Keratinocyte (primary cell): ENCODE data around the gene PRDM1. TPM values are rescaled to one million over a fixed set of nuclear protein-coding genes. Genes with fewer than 3 reads are reported as not detected.

Experiments
- DNase-seq: peaks from one replicate; pipeline ENCODE4 v3.0.0-alpha.2; 2011; ENCODE audit warnings: low read depth, missing footprints, low spot score
- FAIRE-seq: peaks from 2 replicates; lab custom pipeline; 2011; peaks lifted over from hg19 to GRCh38; lab: Jason Lieb, UNC
- H2AFZ ChIP-seq: 2 replicates; pipeline ENCODE4 v1.6.0; 2012; ENCODE audit warnings: low read length, control low read depth, inconsistent platforms; ENCODE audit not compliant: control insufficient read depth
- H3K27ac ChIP-seq: 2 replicates; pipeline ENCODE4 v1.5.1; 2011; ENCODE audit warnings: low read length; ENCODE audit not compliant: control insufficient read depth, insufficient read depth
- H3K27me3 ChIP-seq: 3 replicates; pipeline ENCODE4 v1.6.0; 2011; ENCODE audit warnings: low read length; ENCODE audit not compliant: control insufficient read depth, insufficient read depth; ENCODE audit errors: extremely low read depth
- H3K36me3 ChIP-seq, 2 experiments: 2 replicates in 1 of 2; 3 replicates in 1 of 2; pipeline ENCODE4 v1.5.1; 2011; ENCODE audit warnings: low read length in 2 of 2, mild to moderate bottlenecking in 1 of 2; ENCODE audit not compliant: control insufficient read depth in 2 of 2, insufficient read depth in 2 of 2; ENCODE audit errors: extremely low read depth in 1 of 2
- H3K4me1 ChIP-seq: 3 replicates; pipeline ENCODE4 v1.5.1; 2011; ENCODE audit warnings: low read length; ENCODE audit not compliant: control insufficient read depth, insufficient read depth; ENCODE audit errors: extremely low read depth
- H3K4me2 ChIP-seq: 3 replicates; pipeline ENCODE4 v1.6.0; 2011; ENCODE audit warnings: low read depth, low read length; ENCODE audit not compliant: control insufficient read depth, insufficient read depth; ENCODE audit errors: extremely low read depth
- H3K4me3 ChIP-seq, 3 experiments: fragments of 200-600 bp in 1 of 3; sonication (generic) in 1 of 3; 2 replicates in 2 of 3; 3 replicates in 1 of 3; pipeline ENCODE4 v1.5.1; 2011 to 2016; ENCODE audit warnings: low read length in 3 of 3, mild to moderate bottlenecking in 3 of 3, control low read depth in 2 of 3, inconsistent platforms in 1 of 3, low read depth in 1 of 3, mixed read lengths in 1 of 3, mixed run types in 1 of 3, moderate library complexity in 1 of 3; ENCODE audit not compliant: control insufficient read depth in 2 of 3, insufficient read depth in 2 of 3; ENCODE audit errors: extremely low read depth in 1 of 3
- H3K79me2 ChIP-seq: 2 replicates; pipeline ENCODE4 v1.6.0; 2012; ENCODE audit warnings: low read length; ENCODE audit not compliant: control insufficient read depth, insufficient read depth
- H3K9ac ChIP-seq: 3 replicates; pipeline ENCODE4 v1.6.0; 2011; ENCODE audit warnings: low read length; ENCODE audit not compliant: control insufficient read depth, insufficient read depth; ENCODE audit errors: extremely low read depth
- H3K9me1 ChIP-seq: 3 replicates; pipeline ENCODE4 v1.6.0; 2011; ENCODE audit warnings: low read length; ENCODE audit not compliant: control insufficient read depth, insufficient read depth; ENCODE audit errors: extremely low read depth
- H3K9me3 ChIP-seq: 2 replicates; pipeline ENCODE4 v1.5.1; 2012; ENCODE audit warnings: low read depth, low read length; ENCODE audit not compliant: control insufficient read depth
- H4K20me1 ChIP-seq: 3 replicates; pipeline ENCODE4 v1.6.0; 2011; ENCODE audit warnings: low read length; ENCODE audit not compliant: control insufficient read depth, insufficient read depth; ENCODE audit errors: extremely low read depth
- CTCF ChIP-seq, 3 experiments: IDR thresholded peaks in 1 of 3; conservative IDR thresholded peaks in 1 of 3; optimal IDR thresholded peaks in 1 of 3; 2 replicates in 2 of 3; 3 replicates in 1 of 3; pipeline versions ENCODE3 to v1.5.1; 2011; ENCODE audit warnings: low read length in 3 of 3, mild to moderate bottlenecking in 3 of 3, moderate library complexity in 2 of 3, control low read depth in 1 of 3, inconsistent platforms in 1 of 3; ENCODE audit not compliant: insufficient read depth in 2 of 3; ENCODE audit errors: extremely low read depth in 1 of 3
- EZH2 ChIP-seq: IDR thresholded peaks from one replicate; pipeline ENCODE4 v1.6.1; 2012; ENCODE audit warnings: inconsistent platforms, mild to moderate bottlenecking, low read length, moderate library complexity
- dilution Hi-C: fragments of 300-500 bp; cut with MboI; formaldehyde crosslinking; loops from one replicate; pipeline ENCODE4 v1.7.0; 2020; ENCODE audit warnings: low sequenced_read_pairs; ENCODE audit not compliant: extremely low pct_ligation_motif_present
- polyA plus RNA-seq, 5 experiments: library from polyadenylated mRNA; depleted of rRNA in 3 of 5; stranded (reverse) in 3 of 5; stranded (forward) in 1 of 5; unstranded in 1 of 5; fragments of >200 nt; gene quantifications; 1 replicate in 1 of 5; 2 replicates in 3 of 5; 3 replicates in 1 of 5; pipeline versions ENCODE4 v1.2.1 to v1.2.3, GENCODE V29; 2011 to 2012; ENCODE audit warnings: missing spikeins in 2 of 5, low read depth in 1 of 5, low replicate concordance in 1 of 5

PRDM1 gene
- polyA plus RNA-seq, 1 donor (not counting 4 experiments of a cell fraction or from before 2014, with no cell fraction given): 6.7 TPM

GRCh38 chr6:106053484-106054205 is 32.5 kb upstream of the PRDM1 start:
- H3K27me3 ChIP-seq: no peaks in the 10 kb centered on the region
- dilution Hi-C loops: no loop called here
- peak; percentile 48 for FAIRE-seq

GRCh38 chr6:106055489-106055888 is 30.6 kb upstream of the PRDM1 start:
- Histone ChIP-seq H3K9ac (no peak overlapping the region), H4K20me1 (no peaks in the 10 kb centered on the region), H3K4me3 (no peak overlapping the region), H3K9me1 (no peaks in the 10 kb centered on the region), H3K36me3 (no peaks in the 10 kb centered on the region), H3K9me3 (no peaks in the 10 kb centered on the region), H3K27me3 (no peaks in the 10 kb centered on the region), H3K4me2 (no peak overlapping the region), H3K27ac (no peak overlapping the region), H3K4me1 (peaks cover 4% of the 10 kb centered on the region), H3K79me2 (no peaks in the 10 kb centered on the region), H2AFZ (no peak overlapping the region)
- no peak for FAIRE-seq
- dilution Hi-C loops: no loop called here
- DNase-seq: no peak
- TF ChIP-seq EZH2: no peak
- no peak for TF ChIP-seq CTCF (optimal IDR thresholded peaks at IDR 0.05 in 1 of 3, IDR thresholded peaks at IDR 0.05 in 1 of 3, conservative IDR thresholded peaks at IDR 0.05 in 1 of 3; ENCODE audit: extremely low read depth in 1 of 3, insufficient read depth in 2 of 3, low read length in 3 of 3)

More at GRCh38 chr6:106053484-106054205, 32.5 kb upstream of the PRDM1 start:
- Histone ChIP-seq H4K20me1 (no peaks in the 10 kb centered on the region), H3K9me3 (no peaks in the 10 kb centered on the region), H3K27ac (no peak overlapping the region), H3K79me2 (no peaks in the 10 kb centered on the region), H3K9ac (no peak overlapping the region), H3K4me2 (no peak overlapping the region), H2AFZ (no peak overlapping the region), H3K9me1 (no peaks in the 10 kb centered on the region), H3K4me1 (peaks cover 4% of the 10 kb centered on the region), H3K36me3 (no peaks in the 10 kb centered on the region), H3K4me3 (no peak overlapping the region)
- no peak for DNase-seq
- TF ChIP-seq CTCF (optimal IDR thresholded peaks at IDR 0.05 in 1 of 3, IDR thresholded peaks at IDR 0.05 in 1 of 3, conservative IDR thresholded peaks at IDR 0.05 in 1 of 3; ENCODE audit: extremely low read depth in 1 of 3, insufficient read depth in 2 of 3, low read length in 3 of 3): no peak
- no peak for TF ChIP-seq EZH2
